DMS114 treated with DMSO at 0.1 percent for 48 hours (cell line): ENCODE measurements around the gene PXMP4.
"Not testable (repeated sequence)": the region's sequence is repeated elsewhere in the genome, so short reads cannot be mapped to it uniquely, and the experiment has no call there.

Experiments
- DNase-seq: peaks from one replicate; lab custom pipeline; 2025; ENCODE audit not compliant: unreplicated experiment; lab: John Stamatoyannopoulos, UW

PXMP4 gene

DNA sequence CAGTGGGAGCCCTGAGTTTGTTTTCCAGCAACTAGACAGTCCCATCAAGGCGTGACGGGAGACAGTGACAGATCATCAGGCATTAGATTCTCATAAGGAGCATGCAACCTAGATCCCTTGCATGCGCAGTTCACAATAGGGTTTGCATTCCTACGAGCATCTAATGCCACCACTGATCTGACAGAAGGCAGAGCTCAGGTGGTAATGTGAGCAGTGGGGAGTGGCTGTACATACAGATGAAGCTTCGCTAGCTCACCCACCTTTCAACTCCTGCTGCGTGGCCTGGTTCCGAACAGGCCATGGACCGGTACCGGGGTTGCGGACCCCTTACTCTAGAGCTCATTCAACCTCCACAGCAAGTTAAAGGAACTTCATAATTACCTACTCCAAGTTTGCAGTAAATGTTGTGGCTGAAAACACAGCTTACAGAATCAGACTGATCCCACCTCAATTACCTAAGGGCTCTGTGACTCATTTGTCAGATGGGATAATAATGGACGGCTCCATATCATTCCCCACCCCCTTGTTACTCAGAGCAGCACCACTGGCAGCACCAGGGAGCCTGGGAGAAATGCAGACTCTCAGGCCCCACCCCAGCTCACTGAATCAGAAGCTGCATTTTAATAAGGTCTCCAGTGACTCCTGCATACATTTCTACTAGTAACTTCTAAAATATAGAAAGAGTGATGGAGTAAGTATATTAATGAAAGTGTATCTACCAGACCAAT is 15.7 kb downstream of the PXMP4 start:
- DNase-seq: no peak

- no peak for DNase-seq
Measured at GRCh38 chr20:33703498-33704137, 16.5 kb downstream of the PXMP4 start.

- DNase-seq: no peak
Measured at GRCh38 chr20:33702861-33703260, 17.2 kb downstream of the PXMP4 start.

GRCh38 chr20:33701629-33702450 is 18.3 kb downstream of the PXMP4 start:
- DNase-seq: no peak

GRCh38 chr20:33700696-33701441 is 19.2 kb downstream of the PXMP4 start:
- not testable (repeated sequence) for DNase-seq

DNA sequence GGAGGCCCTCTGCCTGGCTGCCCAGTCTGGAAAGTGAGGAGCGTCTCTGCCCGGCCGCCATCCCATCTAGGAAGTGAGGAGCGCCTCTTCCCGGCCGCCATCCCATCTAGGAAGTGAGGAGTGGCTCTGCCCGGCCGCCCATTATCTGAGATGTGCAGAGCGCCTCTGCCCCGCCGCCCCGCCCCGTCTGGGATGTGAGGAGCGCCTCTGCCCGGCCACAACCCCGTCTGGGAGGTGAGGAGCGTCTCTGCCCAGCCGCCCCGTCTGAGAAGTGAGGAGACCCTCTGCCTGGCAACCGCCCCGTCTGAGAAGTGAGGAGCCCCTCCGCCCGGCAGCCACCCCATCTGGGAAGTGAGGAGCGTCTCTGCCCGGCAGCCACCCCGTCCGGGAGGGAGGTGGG is 21.1 kb downstream of the PXMP4 start:
- DNase-seq: not testable (repeated sequence)

DNA sequence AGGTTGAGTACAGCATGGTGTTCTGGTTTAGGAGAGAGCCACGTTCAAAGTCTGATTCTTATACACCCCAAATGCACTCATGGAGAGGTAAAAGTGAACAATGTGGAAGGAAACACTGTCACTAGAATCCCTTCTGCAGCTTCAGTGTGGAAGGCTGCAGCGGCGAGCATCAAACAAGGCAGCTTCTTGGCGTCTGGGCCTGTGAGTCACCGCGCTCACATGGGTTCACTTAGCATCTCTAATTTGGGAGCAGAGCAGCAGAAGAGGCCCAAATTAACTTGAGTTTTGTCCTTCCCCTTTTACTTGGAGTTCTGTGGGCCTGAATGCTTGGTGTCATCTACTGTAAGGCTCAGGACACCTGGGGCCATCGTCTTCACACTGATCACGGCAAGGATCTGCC is 23.0 kb downstream of the PXMP4 start:
- no peak for DNase-seq

DNA sequence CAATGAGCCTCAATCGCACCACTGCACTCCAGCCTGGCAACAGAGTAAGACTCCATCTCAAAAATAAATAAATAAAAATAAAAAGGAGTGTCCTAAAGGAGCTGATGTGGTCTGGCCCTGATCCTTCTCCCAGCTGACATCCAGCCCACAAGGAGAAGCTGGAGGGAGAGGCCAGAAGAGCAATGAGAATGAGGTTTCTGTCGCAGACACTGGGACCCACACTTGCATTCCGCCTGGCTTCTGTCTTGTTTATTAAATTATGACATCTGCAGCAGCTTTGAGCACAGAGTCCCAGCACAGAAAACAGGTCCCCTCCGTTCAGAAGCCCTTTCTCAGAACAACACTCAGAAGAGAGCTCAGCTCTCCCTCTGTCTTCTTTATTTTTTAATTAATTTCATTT is 23.7 kb downstream of the PXMP4 start:
- DNase-seq: no peak

DNA sequence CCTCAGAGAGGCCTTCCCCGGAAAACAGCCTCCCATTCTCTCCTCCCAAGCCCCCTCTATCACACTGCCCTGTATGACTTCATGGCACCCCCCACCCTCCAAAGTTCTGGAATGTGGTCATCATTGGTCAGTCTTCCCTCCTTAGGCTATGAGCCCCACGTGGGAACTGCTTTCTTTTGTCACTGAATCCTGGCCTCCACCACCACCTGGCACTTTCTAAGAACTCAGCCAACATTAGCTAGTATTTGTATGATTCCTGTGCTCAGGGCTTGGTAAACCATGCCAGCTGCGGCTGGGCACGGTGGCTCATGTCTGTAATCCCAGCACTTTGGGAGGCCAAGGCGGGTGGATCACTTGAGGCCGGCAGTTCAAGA is 25.5 kb downstream of the PXMP4 start:
- DNase-seq: no peak

DNA sequence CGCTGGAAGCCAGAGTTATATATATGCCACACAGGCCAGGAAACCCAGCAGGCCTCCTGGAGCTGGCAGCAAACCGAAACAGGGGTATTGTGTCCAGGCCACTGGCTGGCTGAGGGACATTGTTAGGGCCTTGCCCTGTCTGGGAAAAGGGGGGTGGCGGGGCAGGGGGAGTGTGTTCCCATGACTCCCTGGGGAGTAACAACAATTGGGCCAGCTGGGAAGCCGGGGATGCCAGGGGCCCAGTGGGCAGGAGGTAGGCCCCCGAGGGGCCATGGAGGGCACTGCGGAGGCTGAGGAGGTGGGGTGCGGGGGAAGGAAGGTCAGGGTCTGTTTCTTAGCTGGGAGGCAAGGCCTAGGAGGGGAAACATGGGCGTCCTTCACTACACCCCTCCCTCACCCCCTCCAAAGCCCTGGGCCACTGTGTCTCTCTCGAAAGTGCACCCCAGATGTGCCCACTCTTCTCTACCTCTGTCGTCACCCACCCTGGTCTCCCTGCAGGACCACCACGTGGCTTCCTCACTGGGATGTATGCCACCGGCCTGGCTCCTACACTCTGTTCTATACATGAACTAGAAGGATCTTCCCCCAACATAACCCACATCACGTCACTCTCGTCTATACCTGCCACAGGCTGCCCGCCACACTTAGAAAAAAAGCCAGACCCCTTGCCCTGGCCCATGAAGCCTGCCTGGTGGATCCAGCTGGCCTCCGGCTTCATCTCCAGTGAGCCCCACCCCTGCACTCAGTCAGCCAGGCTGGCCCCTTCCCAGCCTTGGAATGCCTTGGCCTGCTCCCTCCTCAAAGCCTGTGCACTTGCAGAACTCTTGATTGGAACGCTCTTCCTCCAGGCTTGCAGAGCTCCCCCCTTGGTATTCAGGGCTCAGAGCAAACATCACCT is 26.1 kb downstream of the PXMP4 start:
- DNase-seq: no peak

DNA sequence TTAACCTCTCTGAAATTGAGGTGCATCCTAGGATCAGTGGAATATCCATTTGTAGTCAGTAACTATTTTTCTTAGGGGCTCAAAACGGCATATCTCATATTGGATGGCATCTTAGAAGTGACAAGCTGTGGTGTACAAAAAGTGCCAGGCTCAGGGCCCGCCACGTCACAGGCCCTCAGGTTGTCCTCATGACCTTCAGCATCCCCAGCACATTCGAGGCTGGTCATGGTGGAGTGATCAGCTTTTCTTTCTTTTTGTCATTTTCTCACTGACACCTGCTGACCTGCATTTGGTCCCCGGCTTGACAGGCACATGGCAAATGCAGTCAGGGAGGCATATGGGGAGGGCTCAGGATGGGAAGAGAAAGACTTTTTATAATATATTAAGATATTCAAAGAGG is 26.8 kb downstream of the PXMP4 start:
- DNase-seq: no peak

DNA sequence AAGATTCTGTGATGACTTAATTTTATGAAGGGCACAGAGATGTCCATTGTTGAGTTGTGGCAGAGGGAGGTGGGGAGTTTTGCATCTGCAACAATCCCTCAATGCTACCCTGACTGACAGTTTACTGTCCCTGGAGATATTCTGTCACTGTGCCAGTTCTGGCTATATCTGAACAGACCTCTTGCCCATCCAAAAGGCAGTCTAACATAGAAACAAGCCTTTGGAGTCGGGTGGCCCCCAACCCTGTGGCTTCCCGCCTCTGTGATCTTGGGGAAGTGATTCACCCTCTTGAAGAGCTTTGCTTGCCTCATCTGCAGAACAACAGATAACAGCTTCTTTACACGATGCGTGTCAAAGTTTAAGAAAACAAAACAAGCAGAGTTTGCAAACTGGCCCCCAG is 30.1 kb downstream of the PXMP4 start:
- no peak for DNase-seq

DNA sequence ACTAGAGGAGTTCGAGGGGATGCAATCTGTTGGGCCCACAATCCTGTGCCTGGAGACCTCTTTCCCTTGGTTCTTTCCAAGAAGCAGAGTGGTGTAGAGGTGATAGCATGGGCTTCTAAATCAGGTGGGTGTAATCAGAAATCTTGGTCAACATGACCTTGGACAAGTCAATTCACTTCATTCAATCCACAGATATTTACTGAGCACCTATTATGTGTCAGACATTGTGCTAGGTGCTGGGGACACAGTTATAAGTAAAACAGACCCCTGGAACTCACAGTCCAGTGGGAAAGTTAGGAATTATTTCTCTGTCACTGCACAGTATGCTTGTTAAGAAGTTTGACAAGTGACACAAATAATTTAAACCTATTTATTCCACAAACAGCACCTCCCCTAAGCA is 30.6 kb downstream of the PXMP4 start:
- DNase-seq: no peak

GRCh38 chr20:33688938-33689424 is 31.1 kb downstream of the PXMP4 start:
- DNase-seq: no peak

DNA sequence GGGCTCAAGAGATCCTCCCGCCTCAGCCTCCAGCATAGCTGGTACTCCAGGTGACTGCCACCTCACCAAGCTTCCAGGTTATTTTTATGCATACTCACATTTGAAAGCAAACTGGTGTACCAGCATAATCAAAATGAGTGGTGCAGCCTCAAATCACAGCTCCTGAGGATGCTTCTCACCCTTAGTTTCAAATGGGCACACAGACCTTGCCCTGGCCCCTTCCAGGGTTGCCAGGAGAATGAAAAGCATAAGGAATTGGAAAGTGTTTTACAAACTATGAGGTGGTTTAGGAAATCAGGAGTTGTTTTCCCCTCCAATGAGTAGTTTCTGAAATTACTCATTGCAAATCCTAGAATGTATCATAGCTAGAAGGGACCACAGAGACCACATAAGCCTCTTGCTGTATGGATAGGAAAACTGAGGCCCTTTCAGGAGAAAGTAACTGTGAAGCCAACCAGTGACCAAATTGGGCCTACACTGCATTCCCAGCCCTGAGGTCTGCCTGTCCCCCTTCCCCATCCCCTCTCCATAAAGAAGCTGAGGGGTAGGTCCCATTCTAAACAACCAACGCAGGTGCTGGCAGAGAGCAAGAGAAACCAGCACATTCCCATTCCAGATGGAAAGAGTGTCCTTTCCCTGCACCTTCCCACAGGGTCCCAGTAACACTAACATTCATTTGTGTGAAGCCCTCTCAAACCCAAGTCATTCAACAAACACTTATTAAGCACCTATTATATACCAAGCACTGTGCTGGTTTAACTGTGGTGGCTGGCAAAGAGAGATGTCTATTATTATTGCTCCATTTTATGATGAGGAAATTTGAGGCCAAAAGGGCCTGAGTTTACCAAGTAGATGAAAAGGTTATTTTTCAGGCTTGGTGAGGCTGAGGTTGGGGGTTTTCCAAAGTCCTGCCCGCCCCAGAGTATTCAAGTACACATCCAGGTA is 31.8 kb downstream of the PXMP4 start:
- no peak for DNase-seq

DNA sequence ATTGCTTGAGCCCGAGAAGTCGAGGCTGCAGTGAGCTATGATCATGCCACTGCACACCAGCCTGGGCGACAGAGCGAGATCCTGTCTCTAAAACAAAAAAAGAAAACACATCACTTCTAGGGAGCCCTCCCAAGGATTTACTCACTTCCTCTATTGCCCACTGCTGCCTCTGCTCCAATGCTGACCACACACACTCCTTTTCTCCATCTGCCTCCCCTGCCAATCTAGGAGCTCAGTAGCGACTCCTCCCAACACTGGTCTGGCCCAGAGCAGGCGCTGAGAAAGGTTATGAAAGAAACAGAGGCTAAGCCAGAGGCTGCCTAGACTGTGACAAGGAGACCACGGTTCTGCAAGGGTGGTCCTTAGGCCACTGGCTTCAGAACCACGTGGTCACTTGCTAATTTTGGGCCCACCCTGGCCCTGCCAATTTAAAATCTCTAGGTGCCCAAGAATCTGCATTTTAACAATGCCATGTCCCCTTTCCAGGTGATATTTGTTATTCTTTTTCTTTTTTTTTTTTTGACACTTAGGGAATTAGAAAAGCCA is 32.7 kb downstream of the PXMP4 start:
- DNase-seq: no peak

- DNase-seq: no peak
Measured at GRCh38 chr20:33686984-33687366, 33.1 kb downstream of the PXMP4 start.

GRCh38 chr20:33686100-33686983 is 33.8 kb downstream of the PXMP4 start, which contains the start of gene E2F1:
E2F1 (minus strand) TSS chr20:33686385; CDS start chr20:33686264, 121 bp downstream.
- peak; percentile 84 for DNase-seq
